Naive thymus-derived CD8-positive, alpha-beta T cell (primary cell): ENCODE results near the gene MRPS9. TPM values are rescaled to one million over a fixed set of nuclear protein-coding genes. Genes with fewer than 3 reads are reported as not detected.

ENCODE experiments used
- ATAC-seq, 2 donors: fragments of 150-1000 bp; cut with Tn5 transposase in 1 of 2; sonication (Bioruptor Pico), chemical (Tn5 transposase) in 1 of 2; 1 replicate in 1 of 2; 2 replicates in 1 of 2; pipeline ENCODE4 v1.10.0; 2021; ENCODE audit warnings: mild to moderate bottlenecking in 2 of 2, moderate library complexity in 2 of 2
- POLR2A ChIA-PET: fragments of 350-600 bp; sonication (Branson Sonifier 250); formaldehyde crosslinking; loops from one replicate; lab custom pipeline; 2021; ENCODE audit warnings: antibody characterized with exemption; lab: Charles Lee
- DNase-seq, 10 donors: peaks; one replicate each; pipeline versions ENCODE4 v3.0.0 to v3.0.0-alpha.2; 2020 to 2022
- H3K27ac Mint-ChIP-seq, 10 donors: one replicate each; pipeline ENCODE4 v1.8.0; 2020 to 2022; ENCODE audit warnings: mild to moderate bottlenecking in 10 of 10, mixed read lengths in 10 of 10, moderate library complexity in 4 of 10, inconsistent platforms in 1 of 10
- H3K27me3 Mint-ChIP-seq, 5 donors: one replicate each; pipeline ENCODE4 v1.8.0; 2021 to 2022; ENCODE audit warnings: mixed read lengths in 5 of 5
- H3K36me3 Mint-ChIP-seq, 3 donors: one replicate each; pipeline ENCODE4 v1.8.0; 2020 to 2022; ENCODE audit warnings: mixed read lengths in 3 of 3, mild to moderate bottlenecking in 2 of 3, inconsistent platforms in 1 of 3
- H3K4me1 Mint-ChIP-seq, 4 donors: one replicate each; pipeline ENCODE4 v1.8.0; 2021 to 2022; ENCODE audit warnings: mixed read lengths in 4 of 4
- H3K4me3 Mint-ChIP-seq, 10 donors: one replicate each; pipeline ENCODE4 v1.8.0; 2020 to 2022; ENCODE audit warnings: mild to moderate bottlenecking in 10 of 10, mixed read lengths in 10 of 10, moderate library complexity in 6 of 10, inconsistent platforms in 1 of 10
- H3K9me3 Mint-ChIP-seq, 9 donors: one replicate each; pipeline ENCODE4 v1.8.0; 2020 to 2022; ENCODE audit warnings: mixed read lengths in 9 of 9, mild to moderate bottlenecking in 3 of 9, inconsistent platforms in 1 of 9, moderate library complexity in 1 of 9
- polyA plus RNA-seq, 3 donors: library from polyadenylated mRNA; unstranded; fragments of 300-500 nt; fragmentation: Illumina TruSeq; gene quantifications; one replicate each; pipeline ENCODE4 v1.2.3, GENCODE V29; 2021
- total RNA-seq, 8 experiments: library from RNA in 2 of 8; stranded (reverse) in 2 of 8; gene quantifications; one replicate each; pipeline ENCODE4 v1.2.3 and lab custom pipeline; 2021 to 2026

The MRPS9 gene
- total and polyA plus RNA-seq, 5 experiments from 2014 or later, result 17.0 to 32.6 (median 24.5) TPM

- POLR2A ChIA-PET, result no interaction called here
- H3K4me3 Mint-ChIP-seq, result no peak overlapping the region
- H3K4me1 Mint-ChIP-seq, result peaks cover 0 to 3% (median 0%) of the 10 kb centered on the region in 4 donors
- peaks cover 2 to 21% (median 2%) of the 10 kb centered on the region in 5 donors for H3K27me3 Mint-ChIP-seq
- no peaks in the 10 kb centered on the region for H3K36me3 Mint-ChIP-seq
- H3K9me3 Mint-ChIP-seq, result no peaks in the 10 kb centered on the region
- H3K27ac Mint-ChIP-seq, result no peak overlapping the region
- DNase-seq (no peak), ATAC-seq (no peak)
Measured at GRCh38 chr2:105134081-105134480, 96.2 kb downstream of the MRPS9 start.

- POLR2A ChIA-PET, result no interaction called here
- no peaks in the 10 kb centered on the region for H3K9me3 Mint-ChIP-seq
- H3K36me3 Mint-ChIP-seq, result no peaks in the 10 kb centered on the region
- H3K27ac Mint-ChIP-seq, result no peak overlapping the region
- peaks cover 2 to 25% (median 8%) of the 10 kb centered on the region in 5 donors for H3K27me3 Mint-ChIP-seq
- H3K4me3 Mint-ChIP-seq, result no peak overlapping the region
- DNase-seq, result no peak
- ATAC-seq, result no peak
- H3K4me1 Mint-ChIP-seq, result no peaks in the 10 kb centered on the region
Measured at GRCh38 chr2:105135436-105135835, 97.6 kb downstream of the MRPS9 start.

- ATAC-seq (no peak), DNase-seq (no peak)
- POLR2A ChIA-PET, result no interaction called here
- Mint-ChIP-seq H3K36me3 (no peaks in the 10 kb centered on the region), H3K4me1 (no peaks in the 10 kb centered on the region), H3K9me3 (no peaks in the 10 kb centered on the region), H3K27ac (no peak overlapping the region), H3K4me3 (no peak overlapping the region), H3K27me3 (peaks cover 6 to 32% (median 12%) of the 10 kb centered on the region in 5 donors)
Measured at GRCh38 chr2:105136394-105136793, 98.5 kb downstream of the MRPS9 start.

DNA sequence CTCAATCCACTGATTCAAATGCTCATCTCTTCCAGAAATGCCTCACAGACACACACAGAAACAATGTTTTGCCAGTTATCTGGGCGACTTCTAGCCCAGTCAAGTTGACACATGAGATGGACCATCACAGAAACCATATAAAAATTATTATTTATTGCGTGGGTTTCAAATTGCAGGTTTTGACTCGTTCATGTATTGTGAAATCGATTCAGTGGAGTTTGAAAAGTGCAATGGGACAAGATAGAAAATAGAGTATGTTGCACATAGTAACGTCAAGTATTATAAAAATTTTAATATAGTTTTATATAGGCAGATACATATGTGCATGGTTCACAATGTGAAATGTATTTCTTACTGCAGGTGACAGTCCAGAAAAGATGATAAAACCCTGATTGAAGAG, 100.8 kb downstream of the MRPS9 start:
- POLR2A ChIA-PET, result no interaction called here
- Mint-ChIP-seq H3K27me3 (peaks cover 9 to 42% (median 28%) of the 10 kb centered on the region in 5 donors), H3K9me3 (no peaks in the 10 kb centered on the region), H3K4me3 (no peak overlapping the region), H3K27ac (no peak overlapping the region), H3K4me1 (peaks cover 0 to 8% (median 3%) of the 10 kb centered on the region in 4 donors), H3K36me3 (no peaks in the 10 kb centered on the region)
- no peak for DNase-seq
- no peak for ATAC-seq

- POLR2A ChIA-PET, result no interaction called here
- no peak overlapping the region for H3K4me3 Mint-ChIP-seq
- no peaks in the 10 kb centered on the region for H3K36me3 Mint-ChIP-seq
- ATAC-seq (no peak), DNase-seq (no peak)
- H3K27me3 Mint-ChIP-seq, result peaks cover 11 to 46% (median 33%) of the 10 kb centered on the region in 5 donors
- H3K4me1 Mint-ChIP-seq, result peaks cover 3 to 11% (median 8%) of the 10 kb centered on the region in 4 donors
- no peak overlapping the region for H3K27ac Mint-ChIP-seq
- peaks cover 0 to 3% (median 0%) of the 10 kb centered on the region in 9 donors for H3K9me3 Mint-ChIP-seq
Measured at GRCh38 chr2:105139556-105140239, 101.8 kb downstream of the MRPS9 start.

GRCh38 chr2:105140240-105140568, 102.3 kb downstream of the MRPS9 start:
- no peak for DNase-seq
- H3K27me3 Mint-ChIP-seq, result peaks cover 15 to 51% (median 38%) of the 10 kb centered on the region in 5 donors
- no peak for ATAC-seq
- H3K36me3 Mint-ChIP-seq, result no peaks in the 10 kb centered on the region
- POLR2A ChIA-PET, result no interaction called here
- no peak overlapping the region for H3K4me3 Mint-ChIP-seq
- H3K4me1 Mint-ChIP-seq, result peaks cover 4 to 15% (median 11%) of the 10 kb centered on the region in 4 donors
- H3K9me3 Mint-ChIP-seq, result peaks cover 0 to 3% (median 0%) of the 10 kb centered on the region in 9 donors
- no peak overlapping the region for H3K27ac Mint-ChIP-seq

GRCh38 chr2:105141099-105141614, 103.3 kb downstream of the MRPS9 start:
- ATAC-seq, result no peak
- peaks cover 4 to 15% (median 11%) of the 10 kb centered on the region in 4 donors for H3K4me1 Mint-ChIP-seq
- peaks cover 15 to 48% (median 40%) of the 10 kb centered on the region in 5 donors for H3K27me3 Mint-ChIP-seq
- H3K27ac Mint-ChIP-seq, result no peak overlapping the region
- no peak for DNase-seq
- H3K9me3 Mint-ChIP-seq, result peaks cover 0 to 3% (median 0%) of the 10 kb centered on the region in 9 donors
- H3K36me3 Mint-ChIP-seq, result no peaks in the 10 kb centered on the region
- POLR2A ChIA-PET, result no interaction called here
- H3K4me3 Mint-ChIP-seq, result peak overlapping the region in 1 of 10 donors; percentile 1

- ATAC-seq (no peak), DNase-seq (no peak)
- peak overlapping the region in 2 of 10 donors; percentile 50 to 59 for H3K4me3 Mint-ChIP-seq
- POLR2A ChIA-PET, result no interaction called here
- no peak overlapping the region for H3K27ac Mint-ChIP-seq
- peaks cover 19 to 55% (median 50%) of the 10 kb centered on the region in 5 donors for H3K27me3 Mint-ChIP-seq
- no peaks in the 10 kb centered on the region for H3K36me3 Mint-ChIP-seq
- peaks cover 4 to 15% (median 11%) of the 10 kb centered on the region in 4 donors for H3K4me1 Mint-ChIP-seq
- H3K9me3 Mint-ChIP-seq, result peaks cover 0 to 3% (median 0%) of the 10 kb centered on the region in 9 donors
Measured at GRCh38 chr2:105142239-105142638, 104.4 kb downstream of the MRPS9 start.

DNA sequence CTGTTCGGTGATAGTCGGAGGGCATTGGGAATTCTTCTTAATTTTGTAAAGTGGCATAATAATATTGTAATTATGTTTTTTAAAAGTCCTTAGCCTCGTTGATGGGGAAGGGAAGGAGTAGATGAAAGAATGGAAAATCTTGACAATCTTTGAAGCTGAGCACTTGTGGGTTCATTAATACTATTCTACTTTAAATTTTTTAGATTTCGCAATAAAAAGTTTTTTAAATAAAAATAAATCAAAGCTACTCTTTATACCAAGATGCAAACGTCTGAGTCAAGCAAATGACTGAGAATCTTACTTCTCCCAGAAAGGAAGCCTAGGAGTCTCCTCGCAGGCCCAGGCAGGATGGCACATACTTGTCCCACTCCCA, 105.2 kb downstream of the MRPS9 start:
- POLR2A ChIA-PET, result interaction anchor here (0.6 kb wide), 1 partner anchor 188 kb away, joined by 5 read pairs; no protein-coding TSS in a partner anchor

GRCh38 chr2:105143467-105144151, 105.7 kb downstream of the MRPS9 start:
- POLR2A ChIA-PET, result no interaction called here
- H3K27me3 Mint-ChIP-seq, result peaks cover 28 to 67% (median 53%) of the 10 kb centered on the region in 5 donors
- H3K27ac Mint-ChIP-seq, result no peak overlapping the region
- H3K36me3 Mint-ChIP-seq, result no peaks in the 10 kb centered on the region
- DNase-seq (peak in 2 of 10 donors; percentile 1 to 8), ATAC-seq (peak in 1 of 2 donors; percentile 54)
- H3K9me3 Mint-ChIP-seq, result peaks cover 0 to 3% (median 0%) of the 10 kb centered on the region in 9 donors
- peaks cover 4 to 15% (median 11%) of the 10 kb centered on the region in 4 donors for H3K4me1 Mint-ChIP-seq
- H3K4me3 Mint-ChIP-seq, result peak overlapping the region; percentile 69 to 81 (median 73)

More for the DNA sequence above, 105.2 kb downstream of the MRPS9 start:
- H3K27ac Mint-ChIP-seq, result no peak overlapping the region
- H3K4me3 Mint-ChIP-seq, result peak overlapping the region; percentile 49 to 81 (median 72)
- peaks cover 0 to 3% (median 0%) of the 10 kb centered on the region in 9 donors for H3K9me3 Mint-ChIP-seq
- peaks cover 27 to 64% (median 51%) of the 10 kb centered on the region in 5 donors for H3K27me3 Mint-ChIP-seq
- DNase-seq (no peak), ATAC-seq (no peak)
- peaks cover 4 to 15% (median 11%) of the 10 kb centered on the region in 4 donors for H3K4me1 Mint-ChIP-seq
- H3K36me3 Mint-ChIP-seq, result no peaks in the 10 kb centered on the region

GRCh38 chr2:105144152-105144940, 106.5 kb downstream of the MRPS9 start:
- peaks cover 34 to 70% (median 60%) of the 10 kb centered on the region in 5 donors for H3K27me3 Mint-ChIP-seq
- ATAC-seq, result no peak

DNA sequence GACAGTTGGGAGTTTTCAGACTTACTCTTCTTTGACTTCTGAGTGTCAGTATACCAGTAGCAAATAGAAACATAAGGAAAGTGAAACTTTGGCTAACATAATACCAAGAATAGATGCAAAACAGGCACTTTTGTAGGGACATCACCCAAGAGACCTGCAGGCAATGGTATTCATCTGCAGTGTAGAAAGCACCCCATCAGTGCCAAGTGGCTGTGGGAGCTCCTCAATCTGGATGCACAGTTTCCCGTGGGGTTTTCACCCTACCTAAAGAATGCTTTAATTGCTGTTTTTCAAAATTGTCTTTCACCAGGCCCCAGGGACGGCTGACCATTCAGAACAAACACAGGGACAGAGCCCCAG, 107.1 kb downstream of the MRPS9 start:
- Mint-ChIP-seq H3K4me1 (peaks cover 4 to 15% (median 11%) of the 10 kb centered on the region in 4 donors), H3K9me3 (peaks cover 0 to 3% (median 0%) of the 10 kb centered on the region in 9 donors), H3K4me3 (peak overlapping the region; percentile 68 to 87 (median 78)), H3K36me3 (no peaks in the 10 kb centered on the region), H3K27ac (no peak overlapping the region), H3K27me3 (peaks cover 34 to 68% (median 56%) of the 10 kb centered on the region in 5 donors)
- ATAC-seq (no peak), DNase-seq (no peak)
- POLR2A ChIA-PET, result no interaction called here

More at GRCh38 chr2:105144152-105144940, 106.5 kb downstream of the MRPS9 start:
- DNase-seq, result no peak
- H3K4me1 Mint-ChIP-seq, result peaks cover 4 to 15% (median 11%) of the 10 kb centered on the region in 4 donors
- H3K9me3 Mint-ChIP-seq, result peaks cover 0 to 3% (median 0%) of the 10 kb centered on the region in 9 donors
- POLR2A ChIA-PET, result no interaction called here
- H3K36me3 Mint-ChIP-seq, result no peaks in the 10 kb centered on the region
- H3K4me3 Mint-ChIP-seq, result peak overlapping the region; percentile 68 to 87 (median 78)
- no peak overlapping the region for H3K27ac Mint-ChIP-seq
